Measurements from ENCODE around the gene TTLL9. TPM values are rescaled to one million over a fixed set of nuclear protein-coding genes. Genes with fewer than 3 reads are reported as not detected.

The TTLL9 gene
- total and polyA plus RNA-seq, 8 donors = 0.14 to 1.4 (median 0.35) TPM; not detected in 1

DNA sequence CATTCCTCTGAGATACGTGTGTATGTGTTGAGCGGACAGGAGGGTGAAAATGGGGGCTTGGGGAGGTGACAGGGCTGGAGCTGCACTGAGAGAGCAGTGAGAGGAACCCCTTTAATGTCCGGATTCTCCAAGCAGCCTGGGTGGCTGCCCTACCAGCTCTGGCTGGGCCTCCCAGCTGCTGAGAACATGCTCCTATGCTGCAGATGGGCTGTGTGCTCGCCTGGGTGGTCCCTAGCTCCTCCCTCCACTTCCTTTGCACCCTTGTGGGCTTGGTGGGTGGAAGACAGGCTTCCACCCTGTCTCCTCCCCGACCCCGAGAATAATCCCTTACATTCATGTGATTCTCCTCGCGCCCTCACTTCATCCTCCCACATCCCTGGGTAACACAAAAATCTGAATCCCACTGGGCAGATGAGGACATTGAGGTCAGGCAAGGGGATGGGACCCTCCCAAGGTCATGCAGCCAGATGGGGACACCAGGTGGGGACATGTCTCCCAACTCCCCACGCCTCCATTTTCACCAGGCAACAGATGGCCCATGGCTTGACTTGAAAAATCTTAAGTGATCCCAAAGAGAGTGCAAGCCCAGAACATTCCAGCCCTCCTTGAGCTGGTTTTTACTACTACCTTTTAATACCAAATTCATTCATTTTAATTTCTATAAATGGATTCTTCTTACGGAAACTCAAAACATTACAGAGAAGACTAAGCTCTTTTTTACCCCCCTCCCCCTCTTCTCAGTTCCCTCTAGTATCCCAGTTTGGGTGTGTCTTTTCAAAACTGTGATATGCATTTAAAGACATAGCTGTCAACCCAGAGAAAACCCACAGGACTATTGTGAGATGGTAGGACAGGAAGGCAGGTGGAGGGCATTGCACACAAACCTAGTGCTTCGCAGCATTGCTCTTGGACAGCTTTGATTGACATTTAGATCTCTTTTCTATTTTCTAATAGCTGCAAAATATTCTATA lies 86.4 kb downstream of the TTLL9 start:
- no peak for DNase-seq
- FAIRE-seq = no peak
- ATAC-seq = no peak
- H3K27ac ChIP-seq = no peak overlapping the region
- 37% methylated on average over 11 of the region's 11 CpGs for WGBS, 2 donors
- no peak overlapping the region for H3K4me3 ChIP-seq
- TF ChIP-seq, protein P1, sequence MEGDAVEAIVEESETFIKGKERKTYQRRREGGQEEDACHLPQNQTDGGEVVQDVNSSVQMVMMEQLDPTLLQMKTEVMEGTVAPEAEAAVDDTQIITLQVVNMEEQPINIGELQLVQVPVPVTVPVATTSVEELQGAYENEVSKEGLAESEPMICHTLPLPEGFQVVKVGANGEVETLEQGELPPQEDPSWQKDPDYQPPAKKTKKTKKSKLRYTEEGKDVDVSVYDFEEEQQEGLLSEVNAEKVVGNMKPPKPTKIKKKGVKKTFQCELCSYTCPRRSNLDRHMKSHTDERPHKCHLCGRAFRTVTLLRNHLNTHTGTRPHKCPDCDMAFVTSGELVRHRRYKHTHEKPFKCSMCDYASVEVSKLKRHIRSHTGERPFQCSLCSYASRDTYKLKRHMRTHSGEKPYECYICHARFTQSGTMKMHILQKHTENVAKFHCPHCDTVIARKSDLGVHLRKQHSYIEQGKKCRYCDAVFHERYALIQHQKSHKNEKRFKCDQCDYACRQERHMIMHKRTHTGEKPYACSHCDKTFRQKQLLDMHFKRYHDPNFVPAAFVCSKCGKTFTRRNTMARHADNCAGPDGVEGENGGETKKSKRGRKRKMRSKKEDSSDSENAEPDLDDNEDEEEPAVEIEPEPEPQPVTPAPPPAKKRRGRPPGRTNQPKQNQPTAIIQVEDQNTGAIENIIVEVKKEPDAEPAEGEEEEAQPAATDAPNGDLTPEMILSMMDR (IDR thresholded peaks at IDR 0.05) = no peak
- intact Hi-C loops (cut with DNase I) = no loop called here
- H3K9me3 ChIP-seq = no peaks in the 10 kb centered on the region
- H3K27me3 ChIP-seq = no peaks in the 10 kb centered on the region
- H3K4me1 ChIP-seq = no peaks in the 10 kb centered on the region
- no peaks in the 10 kb centered on the region for H3K36me3 ChIP-seq

DNA sequence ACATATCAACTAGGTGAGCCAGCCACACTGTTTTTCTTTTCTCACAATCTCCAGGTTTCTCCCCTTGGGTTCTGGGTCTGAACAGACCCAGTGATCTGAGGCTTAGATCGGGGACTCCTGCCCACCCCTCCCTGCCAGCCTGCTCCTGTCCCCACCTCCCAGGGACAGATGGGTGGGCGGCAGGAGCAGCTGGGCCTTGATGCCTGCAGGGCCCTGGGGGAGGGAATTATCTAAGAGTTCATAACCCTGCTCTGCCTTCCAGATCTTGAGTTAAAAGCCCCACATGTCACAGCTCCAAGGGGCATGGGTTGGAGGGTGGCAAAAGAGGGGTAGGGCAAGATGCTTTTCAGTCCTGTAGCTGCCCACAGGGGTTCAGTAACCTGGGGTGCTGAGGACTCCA lies 92.3 kb downstream of the TTLL9 start:
- no peak for ATAC-seq
- WGBS, 2 donors = 28 to 37% methylated on average over 2 of the region's 2 CpGs
- TF ChIP-seq, protein P1 (IDR thresholded peaks at IDR 0.05) = no peak
- H3K4me1 ChIP-seq = no peaks in the 10 kb centered on the region
- H3K27me3 ChIP-seq = peaks cover 0 to 6% (median under 1%) of the 10 kb centered on the region in 4 donors
- intact Hi-C loops (cut with DNase I) = no loop called here
- no peaks in the 10 kb centered on the region for H3K36me3 ChIP-seq
- H3K4me3 ChIP-seq = no peak overlapping the region
- no peak for DNase-seq
- no peaks in the 10 kb centered on the region for H3K9me3 ChIP-seq
- no peak overlapping the region for H3K27ac ChIP-seq
- FAIRE-seq = no peak

DNA sequence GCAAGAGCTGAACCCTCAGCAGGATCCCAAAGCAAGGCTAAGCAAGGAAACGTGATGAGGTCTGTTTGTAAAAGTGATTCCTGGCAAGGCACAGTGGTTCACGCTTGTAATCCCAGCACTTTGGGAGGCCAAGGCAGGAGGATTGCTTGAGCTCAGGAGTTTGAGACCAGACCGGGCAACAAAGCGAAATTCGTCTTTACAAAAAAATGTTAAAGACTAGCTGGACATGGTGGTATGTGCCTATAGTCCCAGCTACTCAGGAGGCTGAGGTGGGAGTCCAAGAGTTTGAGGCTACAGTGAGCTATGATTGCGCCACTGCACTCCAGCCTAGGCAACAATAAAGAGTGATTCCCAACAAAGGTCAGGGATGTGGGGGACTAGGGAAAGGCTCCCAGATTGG lies 93.5 kb downstream of the TTLL9 start:
- Histone ChIP-seq H3K4me1 (no peaks in the 10 kb centered on the region), H3K4me3 (no peak overlapping the region), H3K27ac (no peak overlapping the region), H3K27me3 (peaks cover 0 to 7% (median 2%) of the 10 kb centered on the region in 4 donors), H3K9me3 (no peaks in the 10 kb centered on the region), H3K36me3 (no peaks in the 10 kb centered on the region)
- ATAC-seq (no peak), FAIRE-seq (no peak), DNase-seq (no peak)
- intact Hi-C loops (cut with DNase I) = no loop called here
- 35 to 41% methylated on average over 6 of the region's 6 CpGs for WGBS, 2 donors
- TF ChIP-seq, protein P1 (IDR thresholded peaks at IDR 0.05) = no peak

DNA sequence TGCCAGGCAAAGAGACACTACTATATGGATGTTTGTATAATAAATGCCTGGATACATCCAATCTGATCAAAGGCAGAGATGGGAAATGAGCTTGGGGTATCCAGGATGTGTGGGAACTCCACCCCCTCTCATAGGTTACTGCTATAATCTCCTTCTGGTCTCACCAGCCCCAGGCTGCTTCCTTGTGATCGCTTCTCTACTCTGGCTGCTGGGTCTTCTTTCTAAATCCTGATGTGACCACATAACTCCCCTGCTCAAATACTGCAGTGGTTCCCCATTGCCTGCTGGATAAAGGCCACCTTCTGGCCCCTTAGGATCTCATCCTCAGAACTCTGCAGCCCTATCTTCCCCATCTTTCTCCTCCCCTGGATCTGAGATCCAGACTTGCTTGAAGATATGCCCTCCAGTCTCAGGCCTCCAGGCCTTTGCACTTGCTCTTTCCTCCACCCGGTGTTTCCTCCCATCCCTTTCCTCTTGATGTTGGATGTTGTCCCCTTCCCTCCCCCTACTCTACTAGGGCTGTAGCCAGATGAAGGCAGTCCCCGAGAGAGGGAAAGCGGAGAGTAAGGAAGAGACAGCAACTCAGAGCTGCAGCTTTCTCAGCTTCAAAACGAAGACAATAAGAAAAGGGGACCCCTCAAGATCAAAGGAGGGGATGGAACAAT lies 96.7 kb downstream of the TTLL9 start:
- Histone ChIP-seq H3K27ac (no peak overlapping the region), H3K36me3 (no peaks in the 10 kb centered on the region), H3K27me3 (peaks cover 0 to 11% (median 2%) of the 10 kb centered on the region in 4 donors), H3K4me1 (no peaks in the 10 kb centered on the region), H3K9me3 (no peaks in the 10 kb centered on the region), H3K4me3 (peak overlapping the region in 1 of 4 donors; percentile 17)
- intact Hi-C loops (cut with DNase I) = no loop called here
- ATAC-seq (no peak), FAIRE-seq (no peak), DNase-seq (no peak)
- TF ChIP-seq, protein P1 (IDR thresholded peaks at IDR 0.05) = no peak
- 10 to 12% methylated on average over 5 of the region's 5 CpGs for WGBS, 2 donors
